GM21526 (cell line): ENCODE results near the gene NRXN3.
A peak's percentile ranks its signal among the peaks of the same experiment; 100 is the strongest.
"Not testable (repeated sequence)": the region's sequence is repeated elsewhere in the genome, so short reads cannot be mapped to it uniquely, and the experiment has no call there.

Experiments
- ATAC-seq: cut with Tn5 transposase; IDR thresholded peaks from one replicate; pipeline ENCODE4 v1.9.1; 2021; ENCODE audit warnings: moderate library complexity; ENCODE audit not compliant: unreplicated experiment, low FRiP score

NRXN3 gene

DNA sequence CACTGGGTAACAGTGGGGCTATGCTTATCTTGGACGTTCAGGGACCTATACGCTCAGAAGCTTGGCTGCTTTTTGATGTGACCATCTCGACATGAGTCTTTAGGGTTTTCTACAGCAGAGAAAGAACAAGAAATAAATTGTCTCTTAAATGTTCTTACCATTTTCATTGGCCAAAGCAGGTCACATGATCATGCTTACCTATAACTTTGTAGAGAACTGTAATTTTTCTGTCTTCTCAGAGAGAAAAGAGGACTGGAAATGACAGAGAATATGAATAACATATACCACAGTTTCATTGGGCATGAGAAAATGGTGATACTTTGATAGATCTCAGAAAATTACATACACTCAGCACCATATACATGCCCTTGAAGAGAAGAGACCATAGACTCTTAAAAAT, 390.9 kb downstream of the NRXN3 start:
- ATAC-seq: no peak

DNA sequence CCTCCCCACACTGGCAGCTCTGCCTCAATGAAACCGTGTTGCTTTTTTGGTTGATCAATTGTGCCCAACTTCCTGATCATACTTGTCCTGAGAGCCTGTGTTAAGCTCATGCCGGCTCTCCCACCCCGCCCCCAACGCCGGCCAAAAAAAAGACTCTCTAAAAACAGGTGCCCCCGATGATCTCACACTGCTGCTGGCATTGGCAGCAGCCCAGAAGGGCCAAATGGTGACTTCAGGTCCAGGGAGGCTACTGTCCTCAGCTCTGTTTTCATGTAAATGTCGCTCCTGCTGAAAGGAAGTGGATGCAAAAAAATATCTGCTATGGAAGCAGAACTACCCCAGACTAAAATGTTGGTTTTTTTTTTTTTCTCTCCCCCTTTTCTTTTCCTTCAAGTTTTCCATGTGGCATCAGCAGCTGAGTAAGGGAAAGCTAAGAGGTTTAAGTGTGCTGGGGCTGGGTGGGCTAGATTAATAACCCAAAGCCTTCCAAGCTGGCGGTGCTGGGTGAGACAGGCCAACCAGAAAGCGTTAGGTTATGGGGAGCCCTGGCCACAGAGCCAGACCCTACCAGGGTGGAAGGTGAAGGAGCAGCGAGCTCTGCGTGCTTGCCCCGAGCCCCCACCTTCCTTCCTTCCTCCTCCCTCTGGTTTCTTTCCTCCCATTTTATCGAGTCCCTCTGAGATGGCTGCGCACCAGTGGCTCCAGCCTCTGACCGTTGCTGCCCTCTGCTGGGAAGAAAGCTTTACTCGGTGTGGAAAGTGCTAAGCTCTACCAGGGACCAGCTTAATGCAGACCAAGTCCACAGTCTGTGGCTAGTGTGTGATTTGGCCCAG, 396.1 kb downstream of the NRXN3 start:
- ATAC-seq: peak; percentile 84

DNA sequence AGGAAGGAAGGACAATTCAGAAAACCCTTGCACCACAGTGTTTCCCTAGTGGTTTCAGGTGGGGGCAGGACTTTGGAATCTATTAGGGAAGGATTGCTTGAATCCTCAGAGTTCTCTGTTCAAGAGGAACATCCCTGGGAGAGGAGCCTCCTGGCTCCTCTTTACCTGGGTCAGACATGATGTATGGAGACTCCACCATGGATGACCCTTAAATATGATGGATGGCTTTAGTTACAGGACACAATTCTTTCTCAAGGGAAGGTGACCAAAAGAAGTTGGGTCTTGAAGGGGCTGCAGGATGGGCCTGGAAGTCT, 396.6 kb downstream of the NRXN3 start:
- ATAC-seq: no peak

DNA sequence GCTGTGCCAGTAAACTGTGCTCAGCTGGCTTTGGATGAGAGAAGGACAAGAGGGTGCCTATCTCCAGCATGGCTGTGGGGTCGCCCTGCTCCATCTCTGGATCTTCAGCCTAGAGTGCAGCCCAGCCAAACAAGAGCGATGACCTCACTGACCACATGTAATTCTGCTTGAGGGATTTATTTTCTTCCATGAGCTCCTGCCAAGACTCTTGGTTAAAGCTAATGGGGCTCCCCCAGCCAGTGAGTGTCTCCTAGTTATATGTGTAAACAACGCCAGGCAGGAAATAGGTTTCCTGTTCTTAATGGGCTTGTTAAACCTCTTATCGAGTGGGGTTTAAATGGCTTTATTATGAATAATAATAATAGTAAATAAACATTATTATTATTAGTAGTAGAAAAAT, 397.2 kb downstream of the NRXN3 start:
- no peak for ATAC-seq

DNA sequence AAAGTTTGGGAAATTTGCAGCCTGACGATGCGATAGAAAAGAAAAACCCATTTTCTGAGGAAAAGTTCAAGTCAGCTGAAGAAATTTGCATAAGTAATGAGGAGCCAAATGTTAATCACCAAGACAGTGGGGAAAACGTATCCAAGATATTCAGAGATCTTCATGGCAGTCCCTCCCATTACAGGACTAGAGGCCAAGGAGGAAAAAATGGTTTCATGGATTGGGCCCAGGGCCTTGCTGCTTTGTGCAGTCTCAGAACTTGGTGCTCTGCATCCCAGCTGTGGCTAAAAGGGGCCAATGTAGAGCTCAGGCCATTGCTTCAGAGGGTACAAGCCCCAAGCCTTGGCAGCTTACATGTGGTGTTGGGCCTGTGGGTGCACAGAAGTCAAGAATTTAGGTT, 403.6 kb downstream of the NRXN3 start:
- not testable (repeated sequence) for ATAC-seq

DNA sequence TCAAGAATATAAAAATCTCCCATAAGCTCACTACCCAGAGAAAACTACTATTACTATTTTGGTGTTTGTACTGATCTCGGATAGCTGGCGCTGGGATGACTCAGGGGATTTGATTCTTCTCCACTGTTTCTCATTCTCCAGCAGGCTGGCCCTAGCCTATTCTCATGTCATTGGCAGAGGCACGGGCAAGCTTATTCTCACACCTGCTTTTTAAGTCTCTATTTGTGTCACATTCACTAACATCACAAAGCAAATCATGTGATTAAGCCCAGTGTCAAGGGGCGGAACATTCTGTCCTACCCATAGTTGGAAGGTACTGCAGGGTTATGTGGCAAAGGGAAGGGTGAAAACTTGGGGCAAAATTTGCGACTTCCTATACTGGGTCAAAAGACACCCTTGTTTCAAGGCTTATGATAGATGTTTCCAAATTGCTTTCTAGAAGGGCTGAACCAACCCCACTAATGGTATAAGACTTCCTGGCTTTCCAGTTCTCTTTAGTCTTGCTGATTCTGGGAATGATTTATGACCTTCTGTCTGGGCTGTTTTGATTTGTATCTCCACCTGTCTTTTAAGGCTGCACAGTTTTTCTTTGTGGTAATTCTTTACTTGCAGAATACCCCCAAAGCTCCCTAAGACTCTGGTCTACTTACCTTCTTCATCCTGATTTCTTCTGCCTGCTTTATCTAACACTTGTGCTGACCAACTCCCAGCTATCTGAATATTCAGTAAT, 406.4 kb downstream of the NRXN3 start:
- no peak for ATAC-seq

DNA sequence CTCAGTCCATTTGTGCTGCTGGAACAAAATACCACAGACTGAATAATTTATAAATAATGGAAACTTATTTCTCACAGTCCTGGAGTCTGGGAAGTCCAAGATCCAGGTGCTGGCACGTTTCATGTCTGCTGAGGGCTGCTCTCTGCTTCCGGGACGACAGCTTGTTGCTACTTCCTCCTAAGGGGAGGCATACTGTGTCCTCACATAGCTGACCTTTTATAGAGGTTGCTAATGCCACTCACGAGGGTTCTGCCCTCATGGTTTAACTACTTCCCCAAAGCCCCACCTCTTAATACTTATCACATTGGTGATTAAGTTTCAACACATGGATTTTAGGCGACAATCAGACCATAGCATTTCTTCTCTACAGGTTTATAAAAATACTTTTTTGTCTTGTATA, 411.1 kb downstream of the NRXN3 start:
- ATAC-seq: no peak

DNA sequence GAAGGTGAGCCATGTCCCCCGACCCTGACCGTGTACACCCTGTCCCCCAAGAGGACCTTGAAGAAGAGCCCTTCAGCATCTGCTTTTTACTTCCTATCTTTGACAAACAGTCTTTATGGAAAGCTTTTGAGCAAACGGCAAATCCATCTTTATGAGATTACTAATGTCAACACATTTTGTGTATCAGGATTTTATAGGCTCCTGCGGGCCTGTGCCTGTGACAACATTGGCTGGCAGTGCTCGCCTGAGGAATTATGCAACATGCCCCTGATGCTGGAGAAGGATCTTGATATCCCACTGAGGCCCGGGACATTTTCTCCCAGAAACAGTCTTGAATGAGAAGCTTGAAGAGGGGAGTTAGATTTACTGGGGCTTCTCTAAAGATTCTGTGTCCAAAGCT, 416.5 kb downstream of the NRXN3 start:
- no peak for ATAC-seq

DNA sequence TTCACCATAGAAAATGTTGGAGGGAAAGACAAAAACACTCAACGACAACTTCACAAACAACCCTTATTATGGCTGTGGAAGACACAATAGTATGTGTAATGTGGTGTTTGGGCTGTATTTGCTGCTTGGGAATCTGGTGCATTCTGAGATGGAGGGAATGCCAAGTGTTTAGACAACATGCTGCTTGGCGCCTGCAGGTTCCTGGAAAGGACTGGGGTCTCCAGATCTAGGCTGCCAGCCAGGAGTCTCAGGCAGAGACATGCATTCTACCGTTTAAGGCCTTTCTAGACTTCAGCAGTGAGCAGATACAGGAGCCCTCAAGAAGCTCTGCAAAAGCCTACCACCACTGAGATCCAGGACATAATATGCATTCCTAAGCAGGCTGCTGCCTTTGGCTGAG, 418.7 kb downstream of the NRXN3 start:
- no peak for ATAC-seq

DNA sequence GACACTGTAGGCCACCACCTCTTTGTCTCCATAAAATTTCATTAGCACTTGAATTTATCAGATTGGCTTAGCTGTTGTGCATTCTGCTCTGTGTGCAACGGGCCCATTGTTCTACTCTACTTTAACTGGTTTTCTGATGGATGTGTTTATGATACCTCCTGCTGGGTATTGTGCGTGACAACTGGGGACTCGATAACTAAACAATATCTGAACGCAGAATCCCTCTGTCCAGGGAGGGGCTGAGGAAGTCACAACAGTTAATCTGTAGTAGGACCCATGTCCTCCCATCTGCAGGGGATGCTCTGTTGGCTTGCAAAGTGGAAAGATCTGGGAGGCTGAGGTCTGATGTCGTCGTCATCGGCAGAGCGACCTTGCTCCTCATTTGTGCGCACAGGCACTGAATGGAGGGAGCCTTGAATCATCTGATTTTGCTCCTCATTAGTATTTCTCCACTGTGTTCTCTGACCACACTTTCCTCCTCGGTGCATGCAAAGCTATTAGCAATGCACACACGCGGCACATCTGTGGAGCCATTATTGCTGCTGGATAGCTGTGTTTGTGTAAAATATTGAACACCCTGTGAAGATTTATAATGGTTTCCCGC, 422.5 kb downstream of the NRXN3 start:
- no peak for ATAC-seq

DNA sequence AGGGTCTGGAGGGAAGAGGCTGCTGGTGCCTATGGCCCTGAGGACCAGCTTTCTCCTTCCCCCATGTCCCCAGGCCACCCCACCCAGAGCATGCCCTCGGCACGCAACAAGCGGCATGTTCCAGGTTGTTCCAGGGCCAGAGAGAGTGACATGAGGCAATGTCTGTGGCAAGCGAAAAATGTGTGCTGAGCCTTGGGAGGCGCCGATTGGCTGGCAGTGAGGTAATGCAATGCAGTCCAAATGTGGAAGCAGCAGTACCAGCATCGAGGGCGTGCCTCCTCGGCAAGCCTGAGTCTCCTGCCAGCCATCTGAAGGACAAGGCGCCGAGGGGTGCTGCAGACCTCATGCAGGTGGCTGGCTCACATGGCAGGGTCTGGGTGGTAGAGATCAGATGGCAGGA, 423.8 kb downstream of the NRXN3 start:
- ATAC-seq: no peak

DNA sequence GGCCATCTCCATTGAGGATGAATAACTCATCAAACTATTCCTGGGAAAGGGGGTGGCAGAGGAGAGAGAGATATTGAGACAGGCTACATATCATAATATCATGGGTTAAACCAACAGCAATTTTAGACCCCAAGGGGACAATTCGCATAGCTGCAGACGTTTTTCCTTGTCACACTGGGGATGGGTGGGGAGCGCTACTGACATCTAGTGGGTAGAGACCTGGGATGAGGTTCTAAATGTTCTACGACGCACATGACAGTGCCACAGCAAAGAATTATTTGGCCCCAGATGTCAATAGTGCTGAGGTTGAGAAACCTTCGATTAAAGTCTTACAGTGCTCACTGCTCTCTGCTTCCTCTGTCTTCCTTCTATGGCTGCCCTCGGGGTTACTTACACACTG, 425.6 kb downstream of the NRXN3 start:
- no peak for ATAC-seq

DNA sequence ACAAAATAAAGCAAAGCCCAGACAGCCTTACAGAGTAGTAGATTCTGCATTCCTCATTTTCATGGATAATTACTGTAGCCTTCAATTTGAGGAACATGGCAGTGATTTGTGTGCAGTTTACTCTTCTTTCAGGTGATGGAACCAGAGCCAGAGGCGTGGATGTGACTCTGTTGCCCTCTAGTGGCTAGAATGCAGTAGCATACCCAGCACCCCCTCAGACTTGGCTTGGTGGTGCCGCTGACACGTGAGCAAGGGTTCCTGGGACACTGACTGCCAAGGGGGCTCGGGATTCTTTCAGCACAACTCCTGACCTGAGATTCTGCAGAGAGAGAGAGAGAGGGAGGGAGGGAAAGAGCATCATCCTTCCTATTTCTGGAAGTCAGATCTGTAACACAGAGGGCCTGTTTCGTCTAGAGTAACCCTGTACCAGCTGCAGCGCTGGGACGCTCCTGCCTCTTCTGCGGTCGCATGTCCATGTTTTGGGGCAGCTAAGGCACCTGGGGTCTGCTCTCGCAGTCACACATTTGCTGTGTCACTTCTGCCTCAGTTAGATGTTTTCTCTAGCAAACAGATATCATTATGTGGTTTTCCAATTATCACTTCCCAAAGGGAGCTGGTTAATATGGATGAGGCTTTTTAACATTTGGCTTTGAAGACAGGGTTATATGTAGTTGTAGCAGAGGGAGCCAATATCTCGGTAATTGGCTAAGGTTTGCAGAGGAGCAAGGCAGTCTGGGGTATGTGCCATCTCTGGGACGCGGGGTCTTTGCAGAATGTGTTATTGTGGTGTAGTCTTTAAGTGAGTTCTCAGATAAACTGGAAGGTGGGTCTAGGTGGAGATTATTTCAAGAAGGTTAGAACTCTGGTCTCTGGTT, 428.1 kb downstream of the NRXN3 start:
- peak; percentile 98 for ATAC-seq

DNA sequence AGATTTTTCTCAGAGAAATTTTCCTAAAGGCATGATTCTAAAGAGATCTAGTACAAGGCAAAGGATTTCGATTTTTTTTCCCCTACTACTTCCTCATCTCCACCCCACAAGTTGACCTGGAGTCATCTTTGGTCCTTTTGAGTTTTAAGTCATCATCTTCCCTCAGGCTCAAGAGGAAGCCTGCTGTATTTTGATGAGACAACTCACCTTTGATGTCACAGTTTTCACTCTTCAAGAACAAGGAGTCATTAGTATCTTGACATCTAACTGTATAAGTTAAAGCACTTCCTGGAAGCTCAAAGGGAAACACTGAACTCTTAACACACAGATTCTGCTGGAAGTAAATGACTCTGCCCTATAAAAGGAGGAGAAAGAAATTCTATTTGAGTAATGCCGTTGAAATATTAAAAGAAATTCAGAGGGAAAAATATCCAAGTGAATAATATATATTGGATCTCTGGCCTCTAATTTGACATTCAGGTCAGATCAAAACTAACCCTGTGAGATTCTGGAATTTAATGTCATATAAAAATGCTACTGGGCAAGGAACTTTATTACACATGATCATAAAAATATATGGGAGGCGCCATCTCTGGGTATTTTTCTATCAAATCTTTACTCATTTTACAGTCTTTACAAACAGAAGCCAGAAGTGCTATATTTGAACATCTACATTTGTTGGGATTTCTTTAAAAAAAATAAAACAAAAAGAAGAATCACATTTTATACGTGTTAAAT, 435.0 kb downstream of the NRXN3 start:
- ATAC-seq: no peak

DNA sequence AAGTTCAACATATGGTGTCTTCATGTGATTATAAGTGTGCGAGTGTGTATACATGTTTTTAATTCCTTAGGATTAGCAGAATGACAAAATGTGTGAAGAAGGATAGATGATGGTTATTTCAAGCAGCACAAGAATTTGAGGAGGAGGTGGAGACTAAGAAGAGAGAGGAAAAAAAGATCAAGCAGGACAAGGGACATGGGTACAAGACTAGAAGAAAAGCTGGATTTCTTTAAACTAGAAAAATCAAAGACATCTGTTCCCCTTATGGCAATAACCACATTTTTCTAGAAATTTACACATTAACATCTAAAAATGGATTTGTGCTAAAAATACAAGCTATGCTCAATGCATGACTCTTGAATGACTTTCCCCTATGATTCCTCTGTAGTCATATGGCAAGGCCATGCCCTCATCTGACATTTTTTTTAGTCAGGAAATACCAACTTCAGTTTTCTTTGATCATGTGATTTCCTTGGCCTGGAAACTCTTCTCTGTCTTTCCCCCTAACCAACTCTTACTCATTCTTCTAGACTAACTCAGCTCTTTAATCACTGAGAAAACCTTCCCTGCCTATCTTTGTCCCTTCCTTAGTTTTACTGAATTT, 435.8 kb downstream of the NRXN3 start:
- no peak for ATAC-seq

DNA sequence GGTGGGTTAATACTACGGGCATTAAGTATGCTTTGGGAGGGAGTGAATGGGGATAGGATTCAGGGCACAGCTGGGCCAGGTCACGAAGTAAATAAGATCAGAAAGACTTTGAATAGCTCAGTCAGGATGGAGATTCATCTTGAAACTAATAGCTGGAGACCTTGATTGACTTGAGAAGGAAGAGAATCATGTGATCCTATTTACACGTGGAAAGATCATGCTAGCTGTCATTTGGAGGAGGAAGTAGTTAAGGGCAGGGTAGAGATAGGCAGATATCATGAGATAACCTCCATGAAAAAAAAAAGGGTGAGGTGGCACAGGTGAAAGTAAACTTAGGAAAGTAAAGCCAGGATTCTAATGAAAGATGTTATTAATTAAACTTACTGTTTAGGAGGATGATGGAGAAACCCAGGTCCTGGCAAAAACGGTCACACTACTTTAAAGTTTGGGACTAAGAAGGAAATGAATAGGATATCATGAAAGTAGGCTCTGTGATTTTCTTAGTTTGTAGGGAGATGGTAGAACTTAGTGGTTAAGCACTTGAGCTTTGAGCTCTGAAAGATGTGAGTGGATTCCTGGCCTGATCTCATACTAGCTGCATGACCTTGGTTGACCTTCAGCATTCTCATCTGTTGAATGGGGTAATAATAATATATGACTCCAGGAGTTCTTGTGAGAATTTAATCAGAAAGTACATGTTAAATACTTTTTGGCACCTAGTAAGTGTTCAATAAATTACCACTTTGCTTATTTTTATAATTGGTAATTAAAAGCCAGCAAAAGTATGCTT, 439.0 kb downstream of the NRXN3 start:
- ATAC-seq: no peak

DNA sequence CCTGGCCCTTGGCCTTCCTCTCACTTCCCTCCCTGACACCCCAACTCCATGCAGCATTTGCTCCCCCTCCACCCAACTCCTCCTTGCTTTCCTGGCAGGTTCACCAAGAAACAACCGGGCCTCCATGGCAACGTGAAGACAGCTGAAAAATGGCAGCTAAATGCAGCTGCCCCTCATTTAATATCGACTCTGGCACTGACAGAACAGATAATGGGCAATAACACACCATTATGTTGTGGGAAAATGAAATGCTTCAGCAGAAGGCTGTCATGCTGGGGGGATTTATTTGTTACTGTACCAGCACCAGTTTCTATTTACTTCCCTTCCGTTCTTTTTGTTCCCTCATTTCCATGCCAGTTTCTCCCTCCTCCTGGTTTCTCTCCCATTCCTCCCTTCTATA, 440.8 kb downstream of the NRXN3 start:
- ATAC-seq: no peak

DNA sequence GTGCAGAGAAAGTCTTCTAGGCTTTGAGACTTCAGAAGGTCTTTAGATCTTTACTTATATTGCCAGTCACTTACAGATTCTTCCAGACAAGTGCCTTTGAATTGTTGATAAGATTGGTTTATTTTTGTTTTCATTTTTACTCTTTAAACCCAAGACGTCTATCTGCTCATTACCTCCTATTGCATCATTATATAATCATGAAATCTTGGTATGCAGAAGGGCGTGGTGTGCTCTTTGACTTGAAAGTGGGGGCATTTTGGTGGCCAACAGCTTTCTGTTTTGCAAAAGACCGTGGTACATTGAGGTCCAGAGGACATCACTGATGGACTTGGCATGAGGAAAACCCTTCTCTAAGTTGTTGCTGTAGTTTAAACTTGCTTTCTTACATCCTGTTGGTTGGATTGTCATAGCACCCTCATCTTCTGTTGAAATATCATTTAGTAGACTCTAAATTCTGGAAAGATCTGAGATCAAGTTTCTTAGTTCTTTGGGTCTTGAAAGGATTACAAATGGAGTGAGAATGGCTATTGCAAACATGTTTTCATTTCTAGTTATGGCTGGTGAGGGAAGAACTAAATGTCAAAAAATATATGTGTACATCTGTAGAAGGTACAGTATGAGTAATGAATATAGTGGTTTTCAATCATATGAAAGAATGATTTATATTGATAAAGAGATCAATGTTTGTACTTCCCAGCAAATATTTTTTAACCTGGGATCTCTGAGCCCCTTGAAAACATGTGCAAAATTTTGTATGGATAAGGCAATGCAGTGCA, 441.8 kb downstream of the NRXN3 start:
- no peak for ATAC-seq
